ENCODE measurements around the gene CALN1. TPM values are rescaled to one million over a fixed set of nuclear protein-coding genes. Genes with fewer than 3 reads are reported as not detected.
"Not testable (repeated sequence)": the region's sequence is repeated elsewhere in the genome, so short reads cannot be mapped to it uniquely, and the experiment has no call there.

Gene CALN1
- total RNA-seq, 1 experiment from 2014 or later = not detected

DNA sequence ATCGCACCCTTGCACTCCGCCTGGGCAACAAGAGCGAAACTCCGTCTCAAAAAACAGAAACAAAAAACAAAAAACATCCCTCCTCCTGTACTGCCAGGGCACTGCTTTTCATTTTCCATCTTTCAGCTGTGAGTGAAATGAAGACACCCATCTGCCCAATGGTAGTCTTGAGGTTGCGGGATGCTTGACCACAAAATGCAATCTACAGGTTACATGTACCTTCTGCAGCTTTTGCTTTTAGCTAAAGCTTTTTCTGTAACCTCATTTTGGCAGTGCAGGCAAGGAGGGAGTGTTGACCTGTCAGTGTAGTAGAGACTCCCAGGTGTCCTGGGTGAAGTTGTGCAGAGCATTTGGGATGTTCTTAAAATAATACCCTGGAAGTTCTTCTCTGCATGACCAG is 476.5 kb downstream of the CALN1 start:
- in situ Hi-C loops (cut with HindIII; ENCODE audit: low pct_unique_long_range_greater_than_20kb, low sequenced_read_pairs) = no loop called here
- DNase-seq (ENCODE audit: low read depth, low spot score) = no peak

DNA sequence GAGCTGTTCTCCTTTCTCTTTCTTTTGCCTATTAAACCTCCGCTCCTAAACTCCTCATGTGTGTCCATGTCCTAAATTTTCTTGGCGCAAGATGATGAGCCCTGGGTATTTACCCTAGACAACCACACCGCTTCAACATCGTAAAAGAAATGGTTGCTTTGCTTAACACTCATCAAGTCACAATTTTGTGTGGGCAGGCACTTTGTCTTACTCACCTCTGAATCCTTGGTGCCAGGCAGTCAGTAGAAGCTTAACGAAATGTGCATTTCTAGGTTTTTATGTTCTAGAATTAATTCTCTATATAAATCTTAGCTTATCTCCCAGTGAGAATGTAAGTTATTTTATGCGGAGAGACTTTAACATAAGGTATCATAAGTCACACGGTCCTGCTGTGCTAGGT is 478.7 kb downstream of the CALN1 start:
- in situ Hi-C loops (cut with HindIII; ENCODE audit: low pct_unique_long_range_greater_than_20kb, low sequenced_read_pairs) = no loop called here
- no peak for DNase-seq (ENCODE audit: low read depth, low spot score)

DNA sequence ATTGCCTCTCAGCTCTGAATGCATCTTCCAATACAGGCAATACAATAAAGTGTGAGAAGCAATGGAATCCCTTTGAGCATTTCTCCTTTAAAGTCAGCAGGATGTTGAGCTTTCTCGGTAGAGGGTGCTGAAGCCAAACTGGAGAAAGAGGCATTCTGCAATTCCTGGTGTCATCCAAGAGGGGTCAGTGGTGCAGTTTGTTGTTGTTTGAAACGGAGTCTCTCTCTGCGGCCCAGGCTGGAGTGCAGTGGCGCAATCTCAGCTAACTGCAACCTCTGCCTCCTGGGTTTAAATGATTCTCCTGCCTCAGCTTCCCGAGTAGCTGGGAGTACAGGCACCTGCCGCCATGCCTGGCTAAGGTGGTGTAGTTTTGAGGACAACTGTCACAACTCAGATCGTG is 486.5 kb downstream of the CALN1 start:
- in situ Hi-C loops (cut with HindIII; ENCODE audit: low pct_unique_long_range_greater_than_20kb, low sequenced_read_pairs) = no loop called here
- peak; percentile 71 for DNase-seq (ENCODE audit: low read depth, low spot score)

GRCh38 chr7:71914204-71914603 is 497.9 kb downstream of the CALN1 start:
- DNase-seq (ENCODE audit: low read depth, low spot score); in situ Hi-C loops (cut with HindIII; ENCODE audit: low pct_unique_long_range_greater_than_20kb, low sequenced_read_pairs): not testable (repeated sequence)

- in situ Hi-C loops (cut with HindIII; ENCODE audit: low pct_unique_long_range_greater_than_20kb, low sequenced_read_pairs) = no loop called here
Observed at GRCh38 chr7:71912476-71912875, 499.7 kb downstream of the CALN1 start.

DNA sequence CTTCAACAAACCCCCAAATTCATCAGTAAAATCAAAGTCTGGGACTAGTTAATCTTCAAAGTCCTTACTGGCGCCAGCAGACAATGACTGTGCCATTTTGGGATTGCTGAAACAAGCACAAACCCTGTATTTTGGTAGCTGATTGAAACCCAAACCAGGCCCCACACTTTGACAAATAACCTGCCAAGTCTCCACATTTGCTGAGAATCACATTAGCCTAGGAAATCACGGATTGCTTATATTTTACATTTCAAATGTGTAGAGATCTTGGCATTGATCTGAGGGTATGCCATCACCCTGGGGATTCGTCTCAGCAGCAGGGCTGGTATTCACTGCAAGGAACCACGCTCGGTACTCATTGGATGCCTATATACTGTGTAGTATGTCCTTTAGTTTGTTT is 501.1 kb downstream of the CALN1 start:
- no peak for DNase-seq (ENCODE audit: low read depth, low spot score)
- in situ Hi-C loops (cut with HindIII; ENCODE audit: low pct_unique_long_range_greater_than_20kb, low sequenced_read_pairs) = no loop called here

More at GRCh38 chr7:71912476-71912875, 499.7 kb downstream of the CALN1 start:
- no peak for DNase-seq (ENCODE audit: low read depth, low spot score)

GRCh38 chr7:71905821-71906220 is 506.3 kb downstream of the CALN1 start:
- DNase-seq (ENCODE audit: low read depth, low spot score) = no peak
- in situ Hi-C loops (cut with HindIII; ENCODE audit: low pct_unique_long_range_greater_than_20kb, low sequenced_read_pairs) = no loop called here

GRCh38 chr7:71904484-71904883 is 507.7 kb downstream of the CALN1 start:
- in situ Hi-C loops (cut with HindIII; ENCODE audit: low pct_unique_long_range_greater_than_20kb, low sequenced_read_pairs) = no loop called here

GRCh38 chr7:71900556-71900955 is 511.6 kb downstream of the CALN1 start:
- in situ Hi-C loops (cut with HindIII; ENCODE audit: low pct_unique_long_range_greater_than_20kb, low sequenced_read_pairs) = no loop called here
- no peak for DNase-seq (ENCODE audit: low read depth, low spot score)

More at GRCh38 chr7:71904484-71904883, 507.7 kb downstream of the CALN1 start:
- no peak for DNase-seq (ENCODE audit: low read depth, low spot score)

GRCh38 chr7:71896535-71896934 is 515.6 kb downstream of the CALN1 start:
- peak; percentile 10 for DNase-seq (ENCODE audit: low read depth, low spot score)
- in situ Hi-C loops (cut with HindIII; ENCODE audit: low pct_unique_long_range_greater_than_20kb, low sequenced_read_pairs) = no loop called here

DNA sequence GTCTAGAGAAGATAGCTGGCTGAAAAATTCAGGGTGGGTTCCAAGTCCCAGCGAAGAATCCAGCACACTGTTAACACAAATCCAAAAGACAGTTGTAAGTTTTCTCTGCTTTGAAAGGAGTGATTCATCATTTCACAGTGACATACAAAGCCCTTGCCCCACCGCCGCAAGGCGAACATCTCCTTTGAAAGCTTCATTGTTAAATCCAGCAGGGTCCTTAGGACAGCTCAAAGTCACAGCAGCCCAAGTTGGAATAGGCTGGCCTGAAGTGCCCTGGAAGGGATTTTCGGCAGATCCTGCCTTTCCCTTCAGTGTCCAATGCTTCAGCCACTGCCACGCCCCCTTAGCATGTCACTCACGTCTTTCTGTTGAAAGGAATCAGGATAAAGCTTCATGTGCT is 526.1 kb downstream of the CALN1 start:
- in situ Hi-C loops (cut with HindIII; ENCODE audit: low pct_unique_long_range_greater_than_20kb, low sequenced_read_pairs) = no loop called here
- peak; percentile 94 for DNase-seq (ENCODE audit: low read depth, low spot score)

DNA sequence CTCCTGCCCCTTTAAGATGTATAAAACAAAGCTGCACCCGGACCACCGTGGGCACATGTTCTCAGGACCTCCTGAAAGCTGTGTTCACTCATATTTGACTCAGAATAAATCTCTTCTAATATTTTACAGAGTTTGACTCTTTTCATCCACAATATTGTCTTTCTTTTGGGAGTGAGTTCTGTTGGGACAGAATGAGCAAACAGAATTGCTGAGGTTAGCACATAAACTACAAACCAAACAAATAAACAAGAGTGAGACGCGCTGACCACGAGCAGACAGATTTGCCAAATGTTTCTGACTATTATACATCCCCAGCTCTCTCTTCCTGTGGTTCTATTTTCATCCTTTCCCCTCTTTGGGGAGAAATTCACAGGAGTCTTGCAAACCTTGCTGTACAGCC is 526.7 kb downstream of the CALN1 start:
- DNase-seq (ENCODE audit: low read depth, low spot score) = no peak

DNA sequence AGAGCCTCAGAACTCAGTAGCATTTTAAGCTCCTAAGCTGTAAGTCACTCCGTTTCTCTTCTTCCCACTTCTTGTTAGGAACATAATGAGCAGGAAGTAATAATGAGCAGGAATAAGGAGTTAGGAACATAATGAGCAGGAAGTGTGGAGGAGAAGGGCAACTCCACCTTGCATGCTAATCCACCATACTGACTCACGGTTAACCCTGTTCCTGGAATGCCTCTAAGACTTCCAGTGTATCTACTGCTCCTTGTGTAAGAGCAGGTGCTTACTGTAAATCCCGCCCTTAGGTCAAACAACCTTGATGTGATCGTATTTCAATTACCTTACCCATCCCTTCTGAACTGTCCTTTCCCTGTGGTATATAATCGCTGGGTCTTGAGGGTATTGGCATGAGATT is 528.7 kb downstream of the CALN1 start:
- in situ Hi-C loops (cut with HindIII; ENCODE audit: low pct_unique_long_range_greater_than_20kb, low sequenced_read_pairs) = no loop called here
- no peak for DNase-seq (ENCODE audit: low read depth, low spot score)

More for the DNA sequence above, 526.7 kb downstream of the CALN1 start:
- in situ Hi-C loops (cut with HindIII; ENCODE audit: low pct_unique_long_range_greater_than_20kb, low sequenced_read_pairs) = no loop called here

- peak; percentile 32 for DNase-seq (ENCODE audit: low read depth, low spot score)
- in situ Hi-C loops (cut with HindIII; ENCODE audit: low pct_unique_long_range_greater_than_20kb, low sequenced_read_pairs) = no loop called here
Observed at GRCh38 chr7:71871446-71871845, 540.7 kb downstream of the CALN1 start.

- DNase-seq (ENCODE audit: low read depth, low spot score) = no peak
- in situ Hi-C loops (cut with HindIII; ENCODE audit: low pct_unique_long_range_greater_than_20kb, low sequenced_read_pairs) = no loop called here
Observed at GRCh38 chr7:71870812-71871211, 541.3 kb downstream of the CALN1 start.

DNA sequence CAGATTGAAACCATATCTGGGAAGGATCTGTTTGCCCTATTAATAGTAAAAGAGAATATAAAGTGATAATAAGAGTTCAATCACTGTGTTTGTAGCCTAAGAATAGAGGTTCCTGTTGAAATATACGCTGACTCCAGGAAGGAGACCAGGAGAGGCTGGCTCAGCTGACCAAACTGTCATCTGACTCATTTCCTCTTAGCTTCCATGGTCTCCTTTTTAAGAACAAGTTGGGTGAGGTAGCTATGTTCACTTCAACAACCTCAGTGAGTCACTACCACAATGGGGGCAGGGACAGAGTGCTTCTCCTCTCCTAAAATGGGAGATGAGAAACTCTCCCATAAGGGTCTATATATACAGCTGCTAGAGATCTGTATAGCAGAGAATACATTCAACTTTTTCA is 543.3 kb downstream of the CALN1 start:
- peak; percentile 56 for DNase-seq (ENCODE audit: low read depth, low spot score)
- in situ Hi-C loops (cut with HindIII; ENCODE audit: low pct_unique_long_range_greater_than_20kb, low sequenced_read_pairs) = no loop called here

- in situ Hi-C loops (cut with HindIII; ENCODE audit: low pct_unique_long_range_greater_than_20kb, low sequenced_read_pairs) = no loop called here
- DNase-seq (ENCODE audit: low read depth, low spot score) = no peak
Observed at GRCh38 chr7:71867626-71868025, 544.5 kb downstream of the CALN1 start.

GRCh38 chr7:71865172-71865571 is 547.0 kb downstream of the CALN1 start:
- no peak for DNase-seq (ENCODE audit: low read depth, low spot score)
- in situ Hi-C loops (cut with HindIII; ENCODE audit: low pct_unique_long_range_greater_than_20kb, low sequenced_read_pairs) = no loop called here

GRCh38 chr7:71864130-71864529 is 548.0 kb downstream of the CALN1 start:
- no peak for DNase-seq (ENCODE audit: low read depth, low spot score)
- in situ Hi-C loops (cut with HindIII; ENCODE audit: low pct_unique_long_range_greater_than_20kb, low sequenced_read_pairs) = no loop called here

GRCh38 chr7:71860572-71860971 is 551.6 kb downstream of the CALN1 start:
- in situ Hi-C loops (cut with HindIII; ENCODE audit: low pct_unique_long_range_greater_than_20kb, low sequenced_read_pairs) = no loop called here
- no peak for DNase-seq (ENCODE audit: low read depth, low spot score)

Data from SK-MEL-5 (cell line).